GM12878 (cell line): ENCODE measurements around the gene SHC1. TPM values are rescaled to one million over a fixed set of nuclear protein-coding genes. Genes with fewer than 3 reads are reported as not detected.

Experiments
- ATAC-seq: fragments of 200-7000 bp; cut with Tn5 transposase; 3 replicates; pipeline ENCODE4 v1.9.1; 2020; ENCODE audit warnings: mild to moderate bottlenecking, moderate library complexity
- BruUV-seq: library from RNA; stranded (reverse); fragments of 400-500 nt; replicated peaks from 2 replicates; lab custom pipeline; 2021; lab: Mats Ljungman, UMichigan
- CTCF ChIA-PET: fragments of 300-600 bp; sonication (Branson Sonifier 250); formaldehyde crosslinking; extraction: SDS; loops from one replicate; lab custom pipeline; 2021; ENCODE audit warnings: inconsistent platforms; lab: Yijun Ruan, JAX
- POLR2A ChIA-PET: fragments of 350-600 bp; formaldehyde crosslinking; extraction: SDS; loops from one replicate; lab custom pipeline; 2021; ENCODE audit warnings: inconsistent platforms; lab: Charles Lee
- RAD21 ChIA-PET: fragments of 300-600 bp; sonication (Branson Sonifier 250); formaldehyde crosslinking; loops from one replicate; lab custom pipeline; 2023; ENCODE audit warnings: antibody characterized with exemption; ENCODE audit not compliant: unreplicated experiment; lab: Charles Lee
- SMC1A ChIA-PET: fragments of 300-600 bp; sonication (Branson Sonifier 250); formaldehyde crosslinking; loops from one replicate; lab custom pipeline; 2023; ENCODE audit not compliant: unreplicated experiment, uncharacterized antibody; lab: Charles Lee
- DNase-seq: peaks from one replicate; pipeline ENCODE4 v3.0.0-alpha.2; 2011; ENCODE audit warnings: low read depth, low spot score
- FAIRE-seq: peaks from 3 replicates; lab custom pipeline; 2011; peaks lifted over from hg19 to GRCh38; lab: Jason Lieb, UNC
- H2AFZ ChIP-seq: 2 replicates; pipeline ENCODE4 v1.6.0; 2011; ENCODE audit warnings: low read depth, low read length, control low read depth; ENCODE audit not compliant: control insufficient read depth
- H3K27ac ChIP-seq: 2 replicates; pipeline ENCODE4 v1.5.1; 2011; ENCODE audit warnings: control low read depth; ENCODE audit not compliant: control insufficient read depth, insufficient read depth
- H3K27me3 ChIP-seq, 2 experiments: replicated peaks in 1 of 2; 2 replicates each; pipeline versions ENCODE4 v1.6.0 to v1.6.1; 2011; ENCODE audit warnings: low read length in 1 of 2; ENCODE audit not compliant: control insufficient read depth in 2 of 2, insufficient read depth in 2 of 2
- H3K36me3 ChIP-seq, 2 experiments: 2 replicates each; pipeline ENCODE4 v1.5.1; 2011; ENCODE audit warnings: low read length in 1 of 2; ENCODE audit not compliant: control insufficient read depth in 2 of 2, insufficient read depth in 2 of 2
- H3K4me1 ChIP-seq: 2 replicates; pipeline ENCODE4 v1.6.1; 2011; ENCODE audit warnings: mild to moderate bottlenecking, low read length, moderate library complexity, mixed read lengths; ENCODE audit not compliant: control insufficient read depth, insufficient read depth
- H3K4me2 ChIP-seq: 2 replicates; pipeline ENCODE4 v1.6.0; 2011; ENCODE audit warnings: control low read depth; ENCODE audit not compliant: control insufficient read depth, insufficient read depth
- H3K4me3 ChIP-seq: fragments of 200-600 bp; sonication (generic); 2 replicates; pipeline ENCODE4 v1.5.1; 2016
- H3K79me2 ChIP-seq: 2 replicates; pipeline ENCODE4 v1.6.0; 2011; ENCODE audit warnings: low read length; ENCODE audit not compliant: control insufficient read depth, insufficient read depth
- H3K9ac ChIP-seq: 2 replicates; pipeline ENCODE4 v1.8.0; 2011; ENCODE audit warnings: low read length, control low read depth, mixed read lengths; ENCODE audit not compliant: control insufficient read depth, insufficient read depth
- H3K9me3 ChIP-seq: replicated peaks from 3 replicates; pipeline ENCODE4 v1.5.1; 2011; ENCODE audit warnings: mild to moderate bottlenecking, low read length; ENCODE audit not compliant: control insufficient read depth, insufficient read depth
- H4K20me1 ChIP-seq: 2 replicates; pipeline ENCODE4 v1.6.0; 2011; ENCODE audit not compliant: control insufficient read depth, insufficient read depth
- ASH2L ChIP-seq: fragments of 300-600, 200-600 bp; sonication (generic); IDR thresholded peaks from 2 replicates; pipeline ENCODE4 v1.6.1; 2017; ENCODE audit warnings: low read depth, mild to moderate bottlenecking, borderline replicate concordance
- ATF7 ChIP-seq: fragments of 450-650 bp; IDR thresholded peaks from 2 replicates; pipeline ENCODE4 v1.6.1; 2016; ENCODE audit warnings: low read depth, mild to moderate bottlenecking
- HCFC1 ChIP-seq: fragments of 150-350 bp; IDR thresholded peaks from 2 replicates; pipeline ENCODE4 v1.6.1; 2014; ENCODE audit warnings: low read length
- HDAC2 ChIP-seq: fragments of 200-600 bp; sonication (generic); IDR thresholded peaks from 2 replicates; pipeline ENCODE4 v1.6.1; 2017
- HDAC6 ChIP-seq: fragments of 200-600 bp; sonication (generic); IDR thresholded peaks from one replicate; pipeline ENCODE4 v1.8.0; 2017; ENCODE audit warnings: antibody characterized with exemption; ENCODE audit not compliant: unreplicated experiment
- MYB ChIP-seq: fragments of 150-350 bp; IDR thresholded peaks from 2 replicates; pipeline ENCODE4 v1.6.1; 2014; ENCODE audit warnings: mild to moderate bottlenecking, low read depth, low read length, borderline replicate concordance
- NBN ChIP-seq: fragments of 450-650 bp; IDR thresholded peaks from 2 replicates; pipeline ENCODE4 v1.6.1; 2016
- SMARCA5 ChIP-seq: fragments of 450-650 bp; IDR thresholded peaks from 2 replicates; pipeline ENCODE4 v1.6.1; 2017; ENCODE audit warnings: mild to moderate bottlenecking
- SPI1 ChIP-seq: IDR thresholded peaks from 2 replicates; pipeline ENCODE4 v1.6.1; 2011; ENCODE audit warnings: low read depth, mild to moderate bottlenecking, low read length, moderate library complexity, borderline replicate concordance; ENCODE audit not compliant: insufficient read depth
- ZNF24 ChIP-seq: fragments of 450-650 bp; IDR thresholded peaks from 2 replicates; pipeline ENCODE4 v1.6.1; 2017; ENCODE audit warnings: antibody characterized with exemption, mild to moderate bottlenecking
- ZNF384 ChIP-seq: IDR thresholded peaks from 2 replicates; pipeline ENCODE4 v1.6.1; 2012; ENCODE audit warnings: low read depth, mild to moderate bottlenecking, low read length, improper control_type of control experiment, borderline replicate concordance
- WGBS: methylation state at CpG from one replicate; pipeline ENCODE4 v1.1.6; 2016; ENCODE audit warnings: low lambda C conversion rate; ENCODE audit not compliant: insufficient replicate concordance, insufficient coverage; ENCODE audit errors: missing lambda C conversion rate; 5-methylcytosine and 5-hydroxymethylcytosine counted together
- in situ Hi-C: fragments of 300-500 bp; cut with MboI; formaldehyde crosslinking; loops from 9 replicates; pipeline ENCODE4 v1.14.3; 2018; ENCODE audit warnings: mixed read lengths
- intact Hi-C: fragments of 100-400 bp; cut with micrococcal nuclease; formaldehyde crosslinking; loops from one replicate; pipeline ENCODE4 v1.14.2; 2022; ENCODE audit not compliant: unreplicated experiment
- polyA plus RNA-seq, 11 experiments: library from polyadenylated mRNA; depleted of rRNA in 4 of 11; unstranded in 6 of 11; stranded (reverse) in 5 of 11; fragments of >200 nt; fragmentation: Nextera tagmentation in 4 of 11; fragmentation: Illumina TruSeq in 1 of 11; extraction: Ambion mirVana in 4 of 11; extraction: Trizol in 1 of 11; gene quantifications; 1 replicate in 1 of 11; 2 replicates in 10 of 11; pipeline versions ENCODE4 v1.2.1 to v1.2.3, GENCODE V29; 2011 to 2016; ENCODE audit warnings: inconsistent platforms in 2 of 11, missing spikeins in 2 of 11, low read depth in 1 of 11
- total RNA-seq, 4 experiments: library from RNA; depleted of rRNA in 3 of 4; stranded (reverse); fragments of >200 nt in 3 of 4; fragmentation: Illumina TruSeq in 1 of 4; extraction: Trizol in 1 of 4; gene quantifications; 2 replicates each; pipeline versions ENCODE4 v1.2.1 to v1.2.3, GENCODE V29; 2013 to 2021
- TF ChIP-seq, protein P1 (sequence below): IDR thresholded peaks from 2 replicates; pipeline ENCODE4 v1.6.1; 2011; ENCODE audit warnings: borderline replicate concordance, low read depth, mild to moderate bottlenecking, moderate library complexity, low read length; ENCODE audit not compliant: insufficient read depth, poor library complexity, severe bottlenecking
- TF ChIP-seq, protein P2 (sequence below): fragments of 450-650 bp; IDR thresholded peaks from 2 replicates; pipeline ENCODE4 v1.6.1; 2017; ENCODE audit warnings: mild to moderate bottlenecking, low read depth, inconsistent platforms; ENCODE audit not compliant: poor library complexity, severe bottlenecking
- TF ChIP-seq, protein P3 (sequence below): fragments of 450-650 bp; IDR thresholded peaks from 2 replicates; pipeline ENCODE4 v1.6.1; 2018; ENCODE audit warnings: mild to moderate bottlenecking, low read depth, moderate library complexity; ENCODE audit not compliant: partially characterized antibody
- TF ChIP-seq, protein P4 (sequence below): fragments of 450-650 bp; IDR thresholded peaks from 2 replicates; pipeline ENCODE4 v1.6.1; 2017; ENCODE audit warnings: low read depth, mild to moderate bottlenecking, moderate library complexity

Gene SHC1
- total and polyA plus RNA-seq, 10 of the 15 experiments (the other 5 are each of a cell fraction or from before 2014, with no cell fraction given) = 2.6 to 49.3 (median 25.2) TPM

DNA sequence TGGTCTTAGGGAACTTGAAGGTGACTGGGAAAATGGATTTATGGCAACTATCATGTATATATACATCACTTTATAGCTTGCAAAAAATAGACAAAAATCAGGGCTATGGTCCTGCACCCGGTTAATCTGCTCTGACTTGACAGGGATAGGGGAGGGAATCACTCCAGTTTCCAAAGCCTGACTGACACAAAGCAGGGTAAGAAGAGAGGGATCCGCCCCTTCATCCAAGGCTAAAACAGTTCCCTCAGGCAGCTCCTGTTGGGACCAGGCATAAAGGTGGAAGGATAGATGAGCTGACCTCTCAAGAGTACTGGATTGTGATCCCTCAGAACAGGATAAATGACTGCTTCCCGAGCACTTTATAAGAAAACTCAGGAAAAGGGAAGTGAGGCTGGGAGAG, 16.0 kb downstream of the SHC1 start (continued):
- TF ChIP-seq, protein P1, sequence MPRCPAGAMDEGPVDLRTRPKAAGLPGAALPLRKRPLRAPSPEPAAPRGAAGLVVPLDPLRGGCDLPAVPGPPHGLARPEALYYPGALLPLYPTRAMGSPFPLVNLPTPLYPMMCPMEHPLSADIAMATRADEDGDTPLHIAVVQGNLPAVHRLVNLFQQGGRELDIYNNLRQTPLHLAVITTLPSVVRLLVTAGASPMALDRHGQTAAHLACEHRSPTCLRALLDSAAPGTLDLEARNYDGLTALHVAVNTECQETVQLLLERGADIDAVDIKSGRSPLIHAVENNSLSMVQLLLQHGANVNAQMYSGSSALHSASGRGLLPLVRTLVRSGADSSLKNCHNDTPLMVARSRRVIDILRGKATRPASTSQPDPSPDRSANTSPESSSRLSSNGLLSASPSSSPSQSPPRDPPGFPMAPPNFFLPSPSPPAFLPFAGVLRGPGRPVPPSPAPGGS = no peak
- TF ChIP-seq, protein P2, sequence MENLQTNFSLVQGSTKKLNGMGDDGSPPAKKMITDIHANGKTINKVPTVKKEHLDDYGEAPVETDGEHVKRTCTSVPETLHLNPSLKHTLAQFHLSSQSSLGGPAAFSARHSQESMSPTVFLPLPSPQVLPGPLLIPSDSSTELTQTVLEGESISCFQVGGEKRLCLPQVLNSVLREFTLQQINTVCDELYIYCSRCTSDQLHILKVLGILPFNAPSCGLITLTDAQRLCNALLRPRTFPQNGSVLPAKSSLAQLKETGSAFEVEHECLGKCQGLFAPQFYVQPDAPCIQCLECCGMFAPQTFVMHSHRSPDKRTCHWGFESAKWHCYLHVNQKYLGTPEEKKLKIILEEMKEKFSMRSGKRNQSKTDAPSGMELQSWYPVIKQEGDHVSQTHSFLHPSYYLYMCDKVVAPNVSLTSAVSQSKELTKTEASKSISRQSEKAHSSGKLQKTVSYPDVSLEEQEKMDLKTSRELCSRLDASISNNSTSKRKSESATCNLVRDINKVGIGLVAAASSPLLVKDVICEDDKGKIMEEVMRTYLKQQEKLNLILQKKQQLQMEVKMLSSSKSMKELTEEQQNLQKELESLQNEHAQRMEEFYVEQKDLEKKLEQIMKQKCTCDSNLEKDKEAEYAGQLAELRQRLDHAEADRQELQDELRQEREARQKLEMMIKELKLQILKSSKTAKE = no peak
- TF ChIP-seq ZNF24 (no peak), SPI1 (no peak; the same call in 1 of the 2 replicates), MYB (no peak)

GRCh38 chr1:154953611-154954038, 16.9 kb downstream of the SHC1 start:
- intact Hi-C loops (no loop called here), in situ Hi-C loops (no loop called here)
- SMC1A ChIA-PET = interaction anchor here (0.8 to 1.3 kb wide), 4 partner anchors 8 to 394 kb away, joined by 3 to 4 read pairs (median 3); no protein-coding TSS in a partner anchor
- CTCF ChIA-PET = interaction anchor here (1.0 to 3.0 kb wide), 10 partner anchors 12 to 285 kb away, joined by 3 to 17 read pairs (median 4); partner anchors contain the start of genes PMVK and SHC1
- FAIRE-seq = no peak
- no peaks in the 10 kb centered on the region for H4K20me1 ChIP-seq
- peak overlapping the region; percentile 11 for H3K4me2 ChIP-seq
- WGBS = 100% methylated on average over 2 of the region's 2 CpGs
- H3K9me3 ChIP-seq = no peaks in the 10 kb centered on the region
- H3K27ac ChIP-seq = peak overlapping the region; percentile 22
- H2AFZ ChIP-seq = no peak overlapping the region
- H3K27me3 ChIP-seq = no peaks in the 10 kb centered on the region
- peaks cover under 1 to 3% of the 10 kb centered on the region in 2 experiments; a peak in 1 of 4 replicates for H3K36me3 ChIP-seq
- H3K4me1 ChIP-seq = peaks cover 42% of the 10 kb centered on the region
- RAD21 ChIA-PET = interaction anchor here (0.9 to 1.4 kb wide), 3 partner anchors 17 to 75 kb away, joined by 3 to 4 read pairs (median 4); partner anchors contain the start of gene SHC1
- no peak overlapping the region for H3K9ac ChIP-seq
- peaks cover 5% of the 10 kb centered on the region for H3K79me2 ChIP-seq
- POLR2A ChIA-PET = interaction anchor here (1.4 to 12.3 kb wide), 4 partner anchors 11 to 46 kb away, joined by 4 to 140 read pairs (median 12); partner anchors contain the start of genes CKS1B and SHC1
- H3K4me3 ChIP-seq = no peak overlapping the region
- DNase-seq = no peak
- no TSS peak for BruUV-seq
- ATAC-seq = no peak
- TF ChIP-seq HCFC1 (no peak), ZNF384 (no peak), HDAC2 (no peak), ASH2L (no peak), NBN (no peak), HDAC6 (no peak), SMARCA5 (no peak), ATF7 (no peak)
- TF ChIP-seq, protein P3, sequence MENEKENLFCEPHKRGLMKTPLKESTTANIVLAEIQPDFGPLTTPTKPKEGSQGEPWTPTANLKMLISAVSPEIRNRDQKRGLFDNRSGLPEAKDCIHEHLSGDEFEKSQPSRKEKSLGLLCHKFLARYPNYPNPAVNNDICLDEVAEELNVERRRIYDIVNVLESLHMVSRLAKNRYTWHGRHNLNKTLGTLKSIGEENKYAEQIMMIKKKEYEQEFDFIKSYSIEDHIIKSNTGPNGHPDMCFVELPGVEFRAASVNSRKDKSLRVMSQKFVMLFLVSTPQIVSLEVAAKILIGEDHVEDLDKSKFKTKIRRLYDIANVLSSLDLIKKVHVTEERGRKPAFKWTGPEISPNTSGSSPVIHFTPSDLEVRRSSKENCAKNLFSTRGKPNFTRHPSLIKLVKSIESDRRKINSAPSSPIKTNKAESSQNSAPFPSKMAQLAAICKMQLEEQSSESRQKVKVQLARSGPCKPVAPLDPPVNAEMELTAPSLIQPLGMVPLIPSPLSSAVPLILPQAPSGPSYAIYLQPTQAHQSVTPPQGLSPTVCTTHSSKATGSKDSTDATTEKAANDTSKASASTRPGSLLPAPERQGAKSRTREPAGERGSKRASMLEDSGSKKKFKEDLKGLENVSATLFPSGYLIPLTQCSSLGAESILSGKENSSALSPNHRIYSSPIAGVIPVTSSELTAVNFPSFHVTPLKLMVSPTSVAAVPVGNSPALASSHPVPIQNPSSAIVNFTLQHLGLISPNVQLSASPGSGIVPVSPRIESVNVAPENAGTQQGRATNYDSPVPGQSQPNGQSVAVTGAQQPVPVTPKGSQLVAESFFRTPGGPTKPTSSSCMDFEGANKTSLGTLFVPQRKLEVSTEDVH = no peak
- TF ChIP-seq, protein P4, sequence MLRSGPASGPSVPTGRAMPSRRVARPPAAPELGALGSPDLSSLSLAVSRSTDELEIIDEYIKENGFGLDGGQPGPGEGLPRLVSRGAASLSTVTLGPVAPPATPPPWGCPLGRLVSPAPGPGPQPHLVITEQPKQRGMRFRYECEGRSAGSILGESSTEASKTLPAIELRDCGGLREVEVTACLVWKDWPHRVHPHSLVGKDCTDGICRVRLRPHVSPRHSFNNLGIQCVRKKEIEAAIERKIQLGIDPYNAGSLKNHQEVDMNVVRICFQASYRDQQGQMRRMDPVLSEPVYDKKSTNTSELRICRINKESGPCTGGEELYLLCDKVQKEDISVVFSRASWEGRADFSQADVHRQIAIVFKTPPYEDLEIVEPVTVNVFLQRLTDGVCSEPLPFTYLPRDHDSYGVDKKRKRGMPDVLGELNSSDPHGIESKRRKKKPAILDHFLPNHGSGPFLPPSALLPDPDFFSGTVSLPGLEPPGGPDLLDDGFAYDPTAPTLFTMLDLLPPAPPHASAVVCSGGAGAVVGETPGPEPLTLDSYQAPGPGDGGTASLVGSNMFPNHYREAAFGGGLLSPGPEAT = no peak
